HCT116 (cell line): ENCODE measurements around the gene GAMT. TPM values are rescaled to one million over a fixed set of nuclear protein-coding genes. Genes with fewer than 3 reads are reported as not detected.

Experiments used
- ATAC-seq: fragments of 200-7000 bp; cut with Tn5 transposase; 2 replicates; pipeline ENCODE4 v1.9.1; 2020; ENCODE audit warnings: mild to moderate bottlenecking, moderate library complexity
- BruUV-seq: library from RNA; stranded (reverse); fragments of 400-500 nt; replicated peaks from 2 replicates; lab custom pipeline; 2021; lab: Mats Ljungman, UMichigan
- CTCF ChIA-PET: fragments of 300-600 bp; sonication (Branson Sonifier 250); formaldehyde crosslinking; loops from one replicate; lab custom pipeline; 2021; ENCODE audit warnings: antibody characterized with exemption; lab: Charles Lee
- POLR2A ChIA-PET: fragments of 300-600, 350-600 bp; sonication (Branson Sonifier 250); formaldehyde crosslinking; loops from one replicate; lab custom pipeline; 2021; ENCODE audit warnings: antibody characterized with exemption; lab: Charles Lee
- RAD21 ChIA-PET, 2 experiments: fragments of 300-600 bp; sonication (Branson Sonifier 250); formaldehyde crosslinking; loops; one replicate each; lab custom pipeline; 2023; ENCODE audit warnings: low total read pairs in 2 of 2; ENCODE audit not compliant: uncharacterized antibody in 2 of 2, unreplicated experiment in 2 of 2, low non-redundant PET in 1 of 2; lab: Charles Lee
- DNase-seq: peaks from one replicate; pipeline ENCODE4 v3.0.0-alpha.2; 2010; ENCODE audit warnings: low read depth, low spot score
- H2AFZ ChIP-seq: fragments of 200-600 bp; shearing (Covaris generic), sonication (generic); 2 replicates; pipeline ENCODE4 v1.6.1; 2017; ENCODE audit warnings: low read depth, mixed run types, mixed read lengths, antibody characterized with exemption, low read length; ENCODE audit not compliant: poor library complexity, severe bottlenecking
- H3K27ac ChIP-seq: 2 replicates; pipeline ENCODE4 v1.5.1; 2012; ENCODE audit warnings: low read depth, low read length
- H3K27me3 ChIP-seq: fragments of 200-600 bp; sonication (generic); 2 replicates; pipeline ENCODE4 v1.6.1; 2016; ENCODE audit warnings: mixed run types, low read length, mixed read lengths; ENCODE audit not compliant: insufficient read depth
- H3K36me3 ChIP-seq, 2 experiments: fragments of 200-500 bp in 1 of 2; fragments of 200-600 bp in 1 of 2; sonication (Bioruptor generic) in 1 of 2; sonication (generic) in 1 of 2; 2 replicates each; pipeline versions ENCODE4 v1.5.1 to v1.6.1; 2014 to 2016; ENCODE audit warnings: low read length in 2 of 2, inconsistent platforms in 1 of 2, mixed read lengths in 1 of 2, mixed run types in 1 of 2; ENCODE audit not compliant: insufficient read depth in 2 of 2, control insufficient read depth in 1 of 2
- H3K4me1 ChIP-seq, 2 experiments: fragments of 200-600 bp in 1 of 2; sonication (generic) in 1 of 2; 2 replicates each; pipeline versions ENCODE4 v1.5.1 to v1.6.1; 2012 to 2017; ENCODE audit warnings: low read length in 2 of 2, inconsistent platforms in 1 of 2, mild to moderate bottlenecking in 1 of 2, mixed read lengths in 1 of 2, mixed run types in 1 of 2, moderate library complexity in 1 of 2; ENCODE audit not compliant: insufficient read depth in 2 of 2, control insufficient read depth in 1 of 2
- H3K4me2 ChIP-seq: fragments of 200-600 bp; sonication (generic); 2 replicates; pipeline ENCODE4 v1.6.1; 2017; ENCODE audit warnings: mixed run types, low read length, mixed read lengths
- H3K4me3 ChIP-seq, 2 experiments: fragments of 200-600 bp in 1 of 2; sonication (generic) in 1 of 2; replicated peaks in 1 of 2; 2 replicates each; pipeline ENCODE4 v1.5.1; 2011 to 2016; ENCODE audit warnings: low read length in 2 of 2, control low read depth in 1 of 2, low read depth in 1 of 2, mild to moderate bottlenecking in 1 of 2, mixed read lengths in 1 of 2, mixed run types in 1 of 2
- H3K79me2 ChIP-seq: fragments of 200-600 bp; sonication (generic); 2 replicates; pipeline ENCODE4 v1.6.1; 2017; ENCODE audit warnings: mild to moderate bottlenecking, mixed run types, low read length, moderate library complexity, mixed read lengths; ENCODE audit not compliant: insufficient read depth
- H3K9ac ChIP-seq: fragments of 200-600 bp; sonication (generic); 2 replicates; pipeline ENCODE4 v1.6.1; 2016; ENCODE audit warnings: low read length, mixed read lengths
- H3K9me2 ChIP-seq: fragments of 200-600 bp; sonication (generic), shearing (Covaris generic); 2 replicates; pipeline ENCODE4 v1.6.1; 2017; ENCODE audit warnings: mixed run types, mild to moderate bottlenecking, moderate library complexity; ENCODE audit not compliant: insufficient read depth
- H3K9me3 ChIP-seq, 2 experiments: fragments of 200-500 bp in 1 of 2; fragments of 200-600 bp in 1 of 2; sonication (Bioruptor generic) in 1 of 2; sonication (generic) in 1 of 2; 2 replicates each; pipeline ENCODE4 v1.6.1; 2014 to 2017; ENCODE audit warnings: low read length in 2 of 2, mixed read lengths in 2 of 2, inconsistent platforms in 1 of 2, low read depth in 1 of 2, mild to moderate bottlenecking in 1 of 2, mixed run types in 1 of 2, moderate library complexity in 1 of 2; ENCODE audit not compliant: control insufficient read depth in 1 of 2, insufficient read depth in 1 of 2
- H4K20me1 ChIP-seq: fragments of 200-600 bp; sonication (generic), shearing (Covaris generic); 2 replicates; pipeline ENCODE4 v1.6.1; 2017; ENCODE audit warnings: mixed run types, mild to moderate bottlenecking, moderate library complexity; ENCODE audit not compliant: insufficient read depth
- CBX3 ChIP-seq: IDR thresholded peaks from 2 replicates; pipeline ENCODE4 v1.6.1; 2012; ENCODE audit warnings: low read depth
- EGR1 ChIP-seq: IDR thresholded peaks from 2 replicates; pipeline ENCODE4 v1.6.1; 2012; ENCODE audit warnings: low read depth
- EZH2phosphoT487 ChIP-seq: fragments of 200-600 bp; IDR thresholded peaks from 2 replicates; pipeline ENCODE4 v1.6.1; 2018; ENCODE audit warnings: antibody characterized with exemption, borderline replicate concordance
- MAX ChIP-seq: IDR thresholded peaks from 2 replicates; pipeline ENCODE4 v1.6.1; 2012
- POLR2A ChIP-seq: IDR thresholded peaks from 2 replicates; pipeline ENCODE4 v1.7.0; 2011; ENCODE audit warnings: borderline replicate concordance; ENCODE audit not compliant: insufficient read depth, insufficient read length; ENCODE audit errors: extremely low read depth
- SP1 ChIP-seq: IDR thresholded peaks from 2 replicates; pipeline ENCODE4 v1.6.1; 2012; ENCODE audit warnings: low read depth
- SRF ChIP-seq: IDR thresholded peaks from 2 replicates; pipeline ENCODE4 v1.6.1; 2012; ENCODE audit warnings: low read depth
- ZFX ChIP-seq: fragments of 450-650 bp; IDR thresholded peaks from 2 replicates; pipeline ENCODE4 v1.6.1; 2017
- intact Hi-C: fragments of 100-400 bp; cut with micrococcal nuclease; formaldehyde crosslinking; loops from 2 replicates; pipeline ENCODE4 v1.10.0; 2022
- total RNA-seq: library from RNA; stranded (reverse); gene quantifications from one replicate; pipeline ENCODE4 v1.2.1, GENCODE V29; 2021; ENCODE audit not compliant: unreplicated experiment
- TF ChIP-seq, protein P1 (sequence below), 3 experiments: fragments of 200-600 bp in 1 of 3; sonication (generic) in 1 of 3; IDR thresholded peaks in 2 of 3; conservative IDR thresholded peaks in 1 of 3; 2 replicates each; pipeline ENCODE4 v1.5.1; 2012 to 2017; ENCODE audit warnings: low read depth in 2 of 3, low read length in 2 of 3, antibody characterized with exemption in 1 of 3, borderline replicate concordance in 1 of 3, control low read depth in 1 of 3, mild to moderate bottlenecking in 1 of 3, mixed read lengths in 1 of 3, mixed run types in 1 of 3, moderate library complexity in 1 of 3; ENCODE audit not compliant: insufficient read depth in 1 of 3
- TF ChIP-seq, protein P2 (sequence below): IDR thresholded peaks from 2 replicates; pipeline ENCODE4 v1.6.1; 2012

The GAMT gene
- total RNA-seq, 1 experiment from 2014 or later, result 102 TPM

DNA sequence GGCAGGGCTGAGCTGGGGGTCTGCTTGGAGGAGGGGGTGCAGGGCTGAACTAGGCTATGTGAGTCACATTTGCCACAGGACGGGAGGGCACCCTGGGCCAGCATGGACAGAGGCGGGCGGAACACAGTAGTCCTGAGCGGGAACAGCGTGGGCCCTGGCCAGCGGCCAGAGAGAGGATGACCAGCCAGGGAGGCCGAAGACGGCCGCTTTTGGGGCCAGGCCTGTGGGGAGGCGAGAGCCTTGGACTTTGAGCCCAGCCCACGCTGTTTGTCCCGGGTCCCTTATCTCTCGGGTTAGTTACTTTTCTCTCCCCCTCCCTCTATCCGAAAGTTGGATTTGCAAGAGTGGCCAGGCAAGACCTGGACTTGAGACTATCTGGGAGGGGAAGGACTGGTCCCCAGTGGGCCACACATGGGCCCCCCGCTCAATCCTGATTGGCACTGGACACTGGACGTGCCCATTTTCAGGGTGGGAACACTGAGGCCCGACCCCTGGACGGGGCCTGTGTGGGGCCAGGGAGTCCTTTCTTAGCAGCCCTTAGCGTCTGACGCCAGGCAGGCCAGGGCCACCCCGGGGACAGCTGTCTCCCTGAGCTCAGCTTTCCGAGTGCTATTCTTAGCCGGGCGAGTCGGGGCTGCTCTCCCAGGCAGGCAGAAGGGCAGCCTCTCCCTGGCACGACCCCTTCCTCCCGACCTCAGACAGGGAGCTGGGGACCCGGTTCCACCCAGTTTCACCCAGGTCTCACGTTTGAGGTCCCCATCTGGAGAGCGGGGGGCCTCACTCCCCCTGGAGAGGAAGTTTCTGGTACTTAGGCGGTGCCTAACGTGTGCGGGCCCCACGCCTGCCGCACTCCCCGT lies 833 bp downstream of the GAMT start:
- Histone ChIP-seq H3K9me3 (no peaks in the 10 kb centered on the region), H3K79me2 (peaks cover 14% of the 10 kb centered on the region), H2AFZ (no peak overlapping the region), H3K36me3 (peaks cover 0 to 6% of the 10 kb centered on the region in 2 experiments; a peak in 2 of 4 replicates), H3K9me2 (no peaks in the 10 kb centered on the region)
- POLR2A ChIA-PET, result no interaction called here
- BruUV-seq, result TSS peak; percentile 21
- no peak for DNase-seq
- peak; percentile 52 for TF ChIP-seq MAX
- TF ChIP-seq EZH2phosphoT487, result no peak
- TF ChIP-seq, all 23 proteins: peak for 1
- Histone ChIP-seq H3K9ac (peak overlapping the region; percentile 89), H3K4me1 (peaks cover 12 to 54% of the 10 kb centered on the region in 2 experiments), H4K20me1 (no peaks in the 10 kb centered on the region), H3K4me3 (peak overlapping the region; percentile 85 to 96), H3K27me3 (no peaks in the 10 kb centered on the region), H3K27ac (peak overlapping the region; percentile 91), H3K4me2 (peak overlapping the region; percentile 99)
- peak; percentile 28 for ATAC-seq
- intact Hi-C loops, result loop anchor here (10.0 kb wide), 1 partner anchor 126 kb away; the partner anchor contains the start of gene FAM174C
- ChIA-PET CTCF (no interaction called here), RAD21 (no interaction called here)

DNA sequence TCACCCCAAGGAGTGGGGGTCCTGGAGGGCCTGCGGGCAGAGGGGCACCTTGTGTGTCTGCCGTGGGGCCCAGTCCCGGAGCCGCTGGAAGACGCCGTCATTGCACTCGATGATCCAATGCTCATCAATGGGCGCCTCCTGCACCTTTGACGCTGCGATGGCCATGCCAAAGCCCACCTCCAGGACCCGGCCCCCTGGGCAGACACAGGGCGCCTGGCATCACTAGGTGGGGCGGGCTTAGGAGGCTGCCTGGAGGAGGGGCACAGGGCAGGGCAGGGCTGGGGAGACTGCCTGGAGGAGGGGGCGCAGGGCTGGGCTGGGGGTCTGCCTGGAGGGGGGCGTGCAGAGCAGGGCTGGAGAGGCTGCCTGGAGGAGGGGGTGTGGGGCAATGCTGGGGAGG lies 1.6 kb downstream of the GAMT start:
- intact Hi-C loops, result loop anchor here (10.0 kb wide), 1 partner anchor 125 kb away; the partner anchor contains the start of gene FAM174C
- H3K27ac ChIP-seq, result peak overlapping the region; percentile 26; the same call in 1 of the 2 replicates

More for the DNA sequence above, 1.6 kb downstream of the GAMT start:
- Histone ChIP-seq H3K4me1 (peaks cover 12 to 54% of the 10 kb centered on the region in 2 experiments), H3K4me2 (peak overlapping the region; percentile 99), H3K9me3 (no peaks in the 10 kb centered on the region), H3K36me3 (peaks cover 0 to 6% of the 10 kb centered on the region in 2 experiments; a peak in 2 of 4 replicates), H3K27me3 (no peaks in the 10 kb centered on the region)
- CTCF ChIA-PET, result no interaction called here
- no peak for TF ChIP-seq SRF
- TF ChIP-seq, protein P1, sequence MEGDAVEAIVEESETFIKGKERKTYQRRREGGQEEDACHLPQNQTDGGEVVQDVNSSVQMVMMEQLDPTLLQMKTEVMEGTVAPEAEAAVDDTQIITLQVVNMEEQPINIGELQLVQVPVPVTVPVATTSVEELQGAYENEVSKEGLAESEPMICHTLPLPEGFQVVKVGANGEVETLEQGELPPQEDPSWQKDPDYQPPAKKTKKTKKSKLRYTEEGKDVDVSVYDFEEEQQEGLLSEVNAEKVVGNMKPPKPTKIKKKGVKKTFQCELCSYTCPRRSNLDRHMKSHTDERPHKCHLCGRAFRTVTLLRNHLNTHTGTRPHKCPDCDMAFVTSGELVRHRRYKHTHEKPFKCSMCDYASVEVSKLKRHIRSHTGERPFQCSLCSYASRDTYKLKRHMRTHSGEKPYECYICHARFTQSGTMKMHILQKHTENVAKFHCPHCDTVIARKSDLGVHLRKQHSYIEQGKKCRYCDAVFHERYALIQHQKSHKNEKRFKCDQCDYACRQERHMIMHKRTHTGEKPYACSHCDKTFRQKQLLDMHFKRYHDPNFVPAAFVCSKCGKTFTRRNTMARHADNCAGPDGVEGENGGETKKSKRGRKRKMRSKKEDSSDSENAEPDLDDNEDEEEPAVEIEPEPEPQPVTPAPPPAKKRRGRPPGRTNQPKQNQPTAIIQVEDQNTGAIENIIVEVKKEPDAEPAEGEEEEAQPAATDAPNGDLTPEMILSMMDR (IDR thresholded peaks at IDR 0.05 in 2 of 3, conservative IDR thresholded peaks at IDR 0.05 in 1 of 3; ENCODE audit: borderline replicate concordance in 1 of 3, insufficient read depth in 1 of 3, low read depth in 2 of 3, low read length in 2 of 3), result no peak
- no peak for TF ChIP-seq POLR2A
- TF ChIP-seq MAX, result no peak
- no peak for TF ChIP-seq SP1
- TF ChIP-seq, protein P2, sequence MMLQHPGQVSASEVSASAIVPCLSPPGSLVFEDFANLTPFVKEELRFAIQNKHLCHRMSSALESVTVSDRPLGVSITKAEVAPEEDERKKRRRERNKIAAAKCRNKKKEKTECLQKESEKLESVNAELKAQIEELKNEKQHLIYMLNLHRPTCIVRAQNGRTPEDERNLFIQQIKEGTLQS, result no peak
- TF ChIP-seq EGR1, result no peak
- no peak for TF ChIP-seq ZFX
- no peak for TF ChIP-seq CBX3
- TF ChIP-seq, all 23 proteins: peak for 0
- no peak for ATAC-seq
- Histone ChIP-seq H3K9ac (peak overlapping the region; percentile 89; the same call in 1 of the 2 replicates), H3K9me2 (no peaks in the 10 kb centered on the region), H2AFZ (no peak overlapping the region), H3K79me2 (peaks cover 14% of the 10 kb centered on the region), H3K4me3 (peak overlapping the region in 1 of 2 experiments; percentile 96; a peak in 2 of 4 replicates), H4K20me1 (no peaks in the 10 kb centered on the region)
- POLR2A ChIA-PET, result no interaction called here
- RAD21 ChIA-PET, result no interaction called here
- BruUV-seq, result no TSS peak
- DNase-seq, result no peak
